ENCODE measurements around the gene NPHP4.

DNA sequence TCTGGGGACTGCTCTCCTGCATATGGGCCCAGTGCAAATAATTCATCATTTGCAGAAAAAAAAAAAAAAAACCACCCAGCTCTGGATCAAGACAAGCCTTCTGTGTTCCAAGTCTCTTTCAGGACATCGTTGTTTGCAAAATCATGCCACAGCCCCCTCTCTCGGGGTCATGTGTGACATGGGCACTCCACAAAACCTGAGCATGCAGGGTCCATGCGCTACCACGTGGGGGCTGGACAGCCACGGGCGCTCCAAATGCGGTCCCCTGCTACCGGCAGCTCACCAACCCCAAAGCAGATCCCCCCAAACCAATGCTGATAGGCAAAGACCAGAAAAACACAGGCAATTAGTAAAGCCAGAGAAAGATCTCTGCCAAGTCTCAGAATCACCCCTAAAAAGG, 17.6 kb downstream of the NPHP4 start:
- TF ChIP-seq, protein P1, sequence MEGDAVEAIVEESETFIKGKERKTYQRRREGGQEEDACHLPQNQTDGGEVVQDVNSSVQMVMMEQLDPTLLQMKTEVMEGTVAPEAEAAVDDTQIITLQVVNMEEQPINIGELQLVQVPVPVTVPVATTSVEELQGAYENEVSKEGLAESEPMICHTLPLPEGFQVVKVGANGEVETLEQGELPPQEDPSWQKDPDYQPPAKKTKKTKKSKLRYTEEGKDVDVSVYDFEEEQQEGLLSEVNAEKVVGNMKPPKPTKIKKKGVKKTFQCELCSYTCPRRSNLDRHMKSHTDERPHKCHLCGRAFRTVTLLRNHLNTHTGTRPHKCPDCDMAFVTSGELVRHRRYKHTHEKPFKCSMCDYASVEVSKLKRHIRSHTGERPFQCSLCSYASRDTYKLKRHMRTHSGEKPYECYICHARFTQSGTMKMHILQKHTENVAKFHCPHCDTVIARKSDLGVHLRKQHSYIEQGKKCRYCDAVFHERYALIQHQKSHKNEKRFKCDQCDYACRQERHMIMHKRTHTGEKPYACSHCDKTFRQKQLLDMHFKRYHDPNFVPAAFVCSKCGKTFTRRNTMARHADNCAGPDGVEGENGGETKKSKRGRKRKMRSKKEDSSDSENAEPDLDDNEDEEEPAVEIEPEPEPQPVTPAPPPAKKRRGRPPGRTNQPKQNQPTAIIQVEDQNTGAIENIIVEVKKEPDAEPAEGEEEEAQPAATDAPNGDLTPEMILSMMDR (IDR thresholded peaks at IDR 0.05 in 4 of 5, conservative IDR thresholded peaks at IDR 0.05 in 1 of 5) = no peak
- TF ChIP-seq POLR2A (IDR thresholded peaks at IDR 0.05) = no peak
